Activated effector memory CD4-positive, alpha-beta T cell treated with Interleukin-2 at 50 U/mL for 16 hours (primary cell): Measurements from ENCODE around the gene HOXD10.

ENCODE experiments used
- DNase-seq: peaks from one replicate; pipeline ENCODE4 v3.0.0-alpha.2; 2020

The HOXD10 gene

DNA sequence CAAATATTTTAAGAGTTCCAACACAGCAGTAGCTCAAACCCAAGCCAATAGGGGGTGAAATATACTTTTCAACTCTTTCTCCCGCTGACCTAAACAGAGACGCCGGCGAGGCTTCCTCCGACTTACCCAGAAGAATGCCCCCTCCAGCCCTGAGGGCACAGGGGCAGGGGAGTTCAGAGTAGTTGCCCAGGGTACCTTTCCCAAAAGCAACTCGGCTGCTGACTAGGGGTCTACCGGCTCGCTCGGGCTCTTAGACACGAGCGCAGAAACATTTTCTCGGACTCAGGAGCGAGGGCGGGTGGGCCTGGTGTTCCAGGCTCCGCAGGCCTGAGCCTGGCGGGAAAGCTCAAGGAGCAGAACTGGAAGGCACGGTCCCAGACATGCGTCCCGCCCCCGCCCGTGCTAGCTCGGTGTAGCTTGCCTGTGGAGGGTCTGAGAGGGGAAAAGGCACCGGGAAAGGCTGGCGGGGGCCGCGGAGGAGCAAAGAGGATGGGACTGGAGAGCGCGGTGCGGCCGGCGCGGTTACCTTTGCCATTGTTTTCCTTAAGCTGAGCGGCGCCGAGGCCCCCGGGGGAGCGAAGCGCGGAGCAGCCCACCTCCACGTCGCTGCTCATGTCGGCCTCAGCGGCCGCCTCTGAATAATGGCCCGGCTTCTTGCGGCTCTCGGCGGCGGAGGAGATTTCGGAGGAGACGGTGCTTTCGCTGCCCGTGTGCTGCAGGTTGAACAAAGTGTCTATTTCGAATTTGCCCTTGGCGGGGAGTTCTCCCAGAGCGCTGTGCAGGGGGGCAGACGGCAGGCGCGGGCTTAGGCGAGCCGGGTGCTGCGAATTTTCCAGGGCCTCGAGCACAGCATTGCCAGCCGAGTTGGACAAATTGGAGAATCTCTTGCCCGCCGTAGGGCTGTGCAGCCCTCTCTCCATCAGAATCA is 33.5 kb upstream of the HOXD10 start:
- no peak for DNase-seq

GRCh38 chr2:176083796-176084261 is 32.7 kb upstream of the HOXD10 start, which contains the start of gene EVX2:
TSS of gene EVX2 (minus strand) at chr2:176083962. CDS start at chr2:176083776, 186 bp downstream.
- DNase-seq = no peak

- no peak for DNase-seq
These were observed 31.9 kb upstream of the HOXD10 start for GRCh38 chr2:176084611-176085119.

- DNase-seq = no peak
These were observed 31.3 kb upstream of the HOXD10 start for GRCh38 chr2:176085120-176085788.

GRCh38 chr2:176085861-176086771 is 30.5 kb upstream of the HOXD10 start:
- no peak for DNase-seq

GRCh38 chr2:176087330-176088047 is 29.1 kb upstream of the HOXD10 start:
- DNase-seq = no peak

GRCh38 chr2:176088048-176088936 is 28.3 kb upstream of the HOXD10 start:
- DNase-seq = no peak

DNA sequence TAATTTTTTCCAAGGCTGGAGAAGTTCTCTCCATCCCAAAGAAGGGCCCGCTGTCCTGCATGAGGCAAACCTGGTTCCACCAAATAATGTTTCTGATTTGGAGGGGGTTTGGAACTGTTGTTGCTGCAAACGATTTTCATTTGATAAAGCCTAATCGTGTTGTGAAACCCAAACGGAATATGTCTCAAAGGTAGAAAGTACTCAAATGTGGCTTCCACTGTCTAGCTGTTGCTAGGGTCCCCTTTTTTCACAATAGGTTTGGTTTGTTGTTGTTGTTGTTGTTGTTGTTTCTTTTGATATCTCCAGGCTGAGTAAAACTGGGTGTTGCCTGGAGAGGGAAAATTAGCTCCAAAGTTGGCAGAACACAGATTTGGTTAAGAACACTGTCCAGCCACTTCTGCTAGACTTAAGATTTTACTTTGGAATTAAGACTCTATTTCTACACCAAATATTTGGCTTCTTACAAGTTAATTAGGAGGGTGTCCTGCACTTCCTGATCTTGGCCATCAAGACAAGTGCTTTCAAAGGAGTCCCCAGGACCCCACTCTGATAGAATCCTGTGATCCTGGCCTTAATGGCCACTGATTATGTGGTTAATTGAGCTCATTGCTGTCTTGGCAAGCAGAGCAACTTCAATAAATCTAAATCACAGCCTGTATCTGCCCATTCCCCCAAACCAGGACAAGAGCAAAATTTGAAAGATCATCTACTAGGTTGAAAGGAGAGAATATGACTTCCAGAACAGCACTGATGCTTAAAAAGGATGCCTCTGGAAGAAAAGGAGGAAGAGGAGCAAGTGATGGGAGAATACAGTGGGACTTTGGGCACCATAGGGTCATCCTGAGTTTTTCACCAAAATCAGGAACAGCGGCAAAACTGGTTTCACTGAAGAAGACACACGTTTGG is 27.4 kb upstream of the HOXD10 start:
- no peak for DNase-seq

GRCh38 chr2:176089843-176090395 is 26.7 kb upstream of the HOXD10 start:
- DNase-seq = no peak

- no peak for DNase-seq
These were observed 25.7 kb upstream of the HOXD10 start for GRCh38 chr2:176090862-176091261.

- DNase-seq = no peak
These were observed 25.0 kb upstream of the HOXD10 start for GRCh38 chr2:176091329-176092258.

GRCh38 chr2:176092270-176093144 is 24.1 kb upstream of the HOXD10 start, which contains the start of gene HOXD13:
TSS of gene HOXD13 (plus strand) at chr2:176092721. CDS start at chr2:176092891, 170 bp downstream.
- no peak for DNase-seq

GRCh38 chr2:176093145-176093897 is 23.3 kb upstream of the HOXD10 start:
- no peak for DNase-seq

- DNase-seq = no peak
These were observed 22.7 kb upstream of the HOXD10 start for GRCh38 chr2:176093898-176094249.

DNA sequence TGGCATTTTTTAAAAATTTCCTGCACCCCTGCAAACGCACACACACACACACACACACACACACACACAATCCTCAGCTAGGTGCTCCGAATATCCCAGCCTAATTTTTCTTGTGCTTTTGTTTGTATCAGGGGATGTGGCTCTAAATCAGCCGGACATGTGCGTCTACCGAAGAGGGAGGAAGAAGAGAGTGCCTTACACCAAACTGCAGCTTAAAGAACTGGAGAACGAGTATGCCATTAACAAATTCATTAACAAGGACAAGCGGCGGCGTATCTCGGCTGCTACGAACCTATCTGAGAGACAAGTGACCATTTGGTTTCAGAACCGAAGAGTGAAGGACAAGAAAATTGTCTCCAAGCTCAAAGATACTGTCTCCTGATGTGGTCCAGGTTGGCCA is 22.2 kb upstream of the HOXD10 start:
- DNase-seq = no peak

DNA sequence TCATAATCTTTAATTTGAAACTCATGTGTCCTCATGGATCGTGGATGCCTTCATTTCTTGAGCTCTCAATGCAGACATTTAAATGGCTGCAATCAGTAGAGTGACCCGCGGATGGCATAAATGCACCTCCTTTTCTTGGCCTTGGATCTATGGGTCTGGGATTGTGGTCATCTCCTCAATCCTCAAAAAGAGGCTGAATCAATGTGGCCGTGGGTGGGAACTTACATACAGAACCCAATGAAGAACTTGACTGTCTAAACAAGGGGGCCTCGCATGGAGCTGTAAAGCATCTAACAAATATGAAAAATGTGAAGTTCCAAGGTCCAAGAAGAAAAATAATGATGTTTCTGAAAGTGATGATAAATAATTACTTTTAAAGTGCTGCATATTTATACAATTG is 21.2 kb upstream of the HOXD10 start:
- no peak for DNase-seq
